NT2/D1 (cell line): ENCODE results near the gene IGSF22.
"Not testable (repeated sequence)": the region's sequence is repeated elsewhere in the genome, so short reads cannot be mapped to it uniquely, and the experiment has no call there.

Source experiments
- YY1 ChIP-seq: IDR thresholded peaks from 2 replicates; pipeline ENCODE4 v1.6.1; 2011; ENCODE audit not compliant: insufficient read length, insufficient read depth
- ZNF274 ChIP-seq: IDR thresholded peaks from 2 replicates; pipeline ENCODE4 v1.6.1; 2011; ENCODE audit warnings: mild to moderate bottlenecking, low read depth, low read length

DNA sequence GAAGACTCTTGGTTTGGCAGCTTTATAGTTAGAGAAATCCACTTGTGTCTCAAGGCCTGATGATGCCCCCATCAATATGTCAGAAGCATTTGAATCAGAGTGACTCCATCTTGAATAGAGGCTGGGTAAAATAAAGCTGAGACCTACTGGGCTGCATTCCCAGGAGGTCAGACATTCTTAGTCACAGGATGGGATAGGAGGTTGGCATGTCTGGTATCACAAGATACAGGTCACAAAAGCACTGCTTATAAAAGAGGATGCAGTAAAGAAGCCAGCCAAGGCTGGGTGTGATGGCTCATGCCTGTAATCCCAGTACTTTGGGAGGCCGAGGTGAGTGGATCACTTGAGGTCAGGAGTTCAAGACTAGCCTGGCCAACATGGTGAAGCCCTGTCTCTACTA, 44.0 kb downstream of the IGSF22 start:
- TF ChIP-seq ZNF274, YY1: not testable (repeated sequence)
